CD4-positive, alpha-beta T cell (primary cell): ENCODE data around the gene ATG7. TPM values are rescaled to one million over a fixed set of nuclear protein-coding genes. Genes with fewer than 3 reads are reported as not detected.

Source experiments
- ATAC-seq: fragments of 200-7000 bp; cut with Tn5 transposase; one replicate; pipeline ENCODE4 v1.10.0; 2022; ENCODE audit warnings: mild to moderate bottlenecking; ENCODE audit not compliant: poor library complexity
- CTCF ChIA-PET: fragments of 350-600 bp; sonication (Branson Sonifier 250); formaldehyde crosslinking; loops from one replicate; lab custom pipeline; 2021; ENCODE audit warnings: antibody characterized with exemption, inconsistent platforms; lab: Charles Lee
- POLR2A ChIA-PET: fragments of 350-600 bp; sonication (Branson Sonifier 250); formaldehyde crosslinking; loops from one replicate; lab custom pipeline; 2021; ENCODE audit warnings: antibody characterized with exemption, inconsistent platforms; lab: Charles Lee
- DNase-seq, 14 experiments: peaks; one replicate each; pipeline ENCODE4 v3.0.0-alpha.2; 2013 to 2020; ENCODE audit warnings: mixed read lengths in 2 of 14
- H3K27ac ChIP-seq, 2 donors: one replicate each; pipeline versions ENCODE4 v1.5.1 to v1.7.0; 2013; ENCODE audit warnings: low read length in 2 of 2, low read depth in 1 of 2, mild to moderate bottlenecking in 1 of 2
- H3K27me3 ChIP-seq, 2 experiments: 1 replicate in 1 of 2; 2 replicates in 1 of 2; pipeline versions ENCODE4 v1.6.1 to v1.7.0; 2013; ENCODE audit warnings: low read length in 2 of 2, control low read depth in 1 of 2, mild to moderate bottlenecking in 1 of 2, moderate library complexity in 1 of 2; ENCODE audit not compliant: insufficient read depth in 2 of 2, control insufficient read depth in 1 of 2
- H3K36me3 ChIP-seq: one replicate; pipeline ENCODE4 v1.6.1; 2013; ENCODE audit warnings: low read length, control low read depth; ENCODE audit not compliant: insufficient read depth
- H3K4me1 ChIP-seq: one replicate; pipeline ENCODE4 v1.6.1; 2013; ENCODE audit warnings: low read length, control low read depth; ENCODE audit not compliant: insufficient read depth
- H3K4me3 ChIP-seq: one replicate; pipeline ENCODE4 v1.5.1; 2013; ENCODE audit warnings: mild to moderate bottlenecking, low read length, moderate library complexity
- H3K9me3 ChIP-seq, 2 experiments: 1 replicate in 1 of 2; 2 replicates in 1 of 2; pipeline versions ENCODE4 v1.6.1 to v1.7.0; 2013; ENCODE audit warnings: low read length in 2 of 2, mild to moderate bottlenecking in 2 of 2, control low read depth in 1 of 2, moderate library complexity in 1 of 2; ENCODE audit not compliant: control insufficient read depth in 1 of 2, insufficient read depth in 1 of 2
- H3K27ac Mint-ChIP-seq: one replicate; pipeline ENCODE4 v1.8.0; 2020; ENCODE audit warnings: mixed read lengths
- H3K27me3 Mint-ChIP-seq: one replicate; pipeline ENCODE4 v1.8.0; 2021; ENCODE audit warnings: mixed read lengths
- H3K36me3 Mint-ChIP-seq: one replicate; pipeline ENCODE4 v1.8.0; 2021; ENCODE audit warnings: low read depth, mixed read lengths
- H3K4me1 Mint-ChIP-seq: one replicate; pipeline ENCODE4 v1.8.0; 2021; ENCODE audit warnings: low read depth, mixed read lengths
- H3K4me3 Mint-ChIP-seq: one replicate; pipeline ENCODE4 v1.8.0; 2020; ENCODE audit warnings: mild to moderate bottlenecking, mixed read lengths
- H3K9me3 Mint-ChIP-seq: one replicate; pipeline ENCODE4 v1.8.0; 2020; ENCODE audit warnings: mixed read lengths
- intact Hi-C, 2 experiments: fragments of 100-400 bp; cut with DNase I in 1 of 2; cut with micrococcal nuclease in 1 of 2; formaldehyde crosslinking; loops; one replicate each; pipeline versions ENCODE4 v1.15.1 to v1.9.0; 2023 to 2025; cut with DNase I, micrococcal nuclease
- total RNA-seq, 174 experiments: library from RNA in 2 of 174; stranded (reverse) in 2 of 174; gene quantifications; one replicate each; pipeline ENCODE4 v1.2.3 and lab custom pipeline; 2021 to 2026
- TF ChIP-seq, protein P1 (sequence below): fragments of 200-600 bp; IDR thresholded peaks from one replicate; pipeline ENCODE4 v1.8.0; 2022; ENCODE audit warnings: antibody characterized with exemption, mild to moderate bottlenecking

Gene ATG7
- total RNA-seq, 2 experiments from 2014 or later = 21.4 to 25.7 TPM

DNA sequence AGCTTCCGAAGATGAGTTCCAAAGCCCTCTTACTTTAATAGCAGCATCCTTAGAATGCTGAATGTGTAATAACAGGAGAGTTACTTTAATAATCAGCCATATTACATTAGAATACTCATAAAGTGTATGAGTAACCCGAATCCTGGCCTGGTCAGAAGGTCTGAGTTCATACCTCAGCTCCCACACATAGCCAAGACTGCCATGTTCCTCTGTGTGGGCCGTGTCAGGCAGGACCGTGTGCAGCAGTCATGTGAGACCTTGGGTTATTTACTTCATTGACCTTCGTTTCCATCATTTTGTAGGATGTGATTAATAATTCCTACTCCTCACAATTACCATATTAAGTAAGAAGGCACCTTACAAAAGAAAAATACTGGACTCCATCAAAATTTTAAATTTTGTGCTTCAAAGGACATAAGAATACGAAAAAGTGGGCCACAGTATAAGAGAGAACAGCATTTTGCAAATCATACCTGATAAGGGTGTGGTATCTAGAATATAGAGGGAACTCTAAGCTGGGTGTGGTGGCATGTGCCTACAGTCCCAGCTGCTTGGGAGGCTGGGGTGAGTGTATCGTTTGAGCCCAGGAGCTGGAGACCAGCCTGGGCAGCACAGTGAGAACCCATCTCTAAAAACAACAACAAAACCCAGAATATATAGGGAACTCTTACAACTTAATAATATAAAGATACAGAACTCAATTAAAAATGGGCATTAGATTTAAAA lies 163.4 kb downstream of the ATG7 start:
- Histone ChIP-seq H3K27ac (no peak overlapping the region), H3K4me3 (no peak overlapping the region), H3K36me3 (no peaks in the 10 kb centered on the region), H3K4me1 (no peaks in the 10 kb centered on the region), H3K27me3 (no peaks in the 10 kb centered on the region), H3K9me3 (no peaks in the 10 kb centered on the region)
- ChIA-PET CTCF (no interaction called here), POLR2A (no interaction called here)
- TF ChIP-seq, protein P1, sequence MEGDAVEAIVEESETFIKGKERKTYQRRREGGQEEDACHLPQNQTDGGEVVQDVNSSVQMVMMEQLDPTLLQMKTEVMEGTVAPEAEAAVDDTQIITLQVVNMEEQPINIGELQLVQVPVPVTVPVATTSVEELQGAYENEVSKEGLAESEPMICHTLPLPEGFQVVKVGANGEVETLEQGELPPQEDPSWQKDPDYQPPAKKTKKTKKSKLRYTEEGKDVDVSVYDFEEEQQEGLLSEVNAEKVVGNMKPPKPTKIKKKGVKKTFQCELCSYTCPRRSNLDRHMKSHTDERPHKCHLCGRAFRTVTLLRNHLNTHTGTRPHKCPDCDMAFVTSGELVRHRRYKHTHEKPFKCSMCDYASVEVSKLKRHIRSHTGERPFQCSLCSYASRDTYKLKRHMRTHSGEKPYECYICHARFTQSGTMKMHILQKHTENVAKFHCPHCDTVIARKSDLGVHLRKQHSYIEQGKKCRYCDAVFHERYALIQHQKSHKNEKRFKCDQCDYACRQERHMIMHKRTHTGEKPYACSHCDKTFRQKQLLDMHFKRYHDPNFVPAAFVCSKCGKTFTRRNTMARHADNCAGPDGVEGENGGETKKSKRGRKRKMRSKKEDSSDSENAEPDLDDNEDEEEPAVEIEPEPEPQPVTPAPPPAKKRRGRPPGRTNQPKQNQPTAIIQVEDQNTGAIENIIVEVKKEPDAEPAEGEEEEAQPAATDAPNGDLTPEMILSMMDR = no peak
- intact Hi-C loops = no loop called here
- Mint-ChIP-seq H3K27ac (no peak overlapping the region), H3K4me1 (no peaks in the 10 kb centered on the region), H3K27me3 (no peaks in the 10 kb centered on the region), H3K9me3 (no peaks in the 10 kb centered on the region), H3K4me3 (no peak overlapping the region), H3K36me3 (peaks cover 18% of the 10 kb centered on the region)
- DNase-seq = no peak
- no peak for ATAC-seq

DNA sequence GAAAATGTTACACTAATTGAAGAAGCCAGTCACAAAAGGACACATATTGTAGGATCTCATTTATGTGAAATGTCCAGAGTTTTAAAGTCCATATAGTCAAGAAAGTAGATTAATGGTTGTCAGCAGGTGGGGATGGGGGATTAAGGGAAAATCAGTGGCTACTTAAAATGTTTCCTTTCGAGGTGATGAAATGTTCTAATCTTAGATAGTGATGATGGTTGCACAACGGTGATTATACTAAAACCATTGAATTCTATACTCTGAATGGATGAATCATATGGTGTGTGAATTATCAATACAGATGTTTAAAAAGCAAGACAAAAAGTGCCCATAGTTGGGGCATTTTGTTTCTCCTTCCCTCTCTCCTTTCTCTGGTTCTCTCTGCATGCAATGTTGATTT lies 164.6 kb downstream of the ATG7 start:
- no peaks in the 10 kb centered on the region for H3K27me3 Mint-ChIP-seq

DNA sequence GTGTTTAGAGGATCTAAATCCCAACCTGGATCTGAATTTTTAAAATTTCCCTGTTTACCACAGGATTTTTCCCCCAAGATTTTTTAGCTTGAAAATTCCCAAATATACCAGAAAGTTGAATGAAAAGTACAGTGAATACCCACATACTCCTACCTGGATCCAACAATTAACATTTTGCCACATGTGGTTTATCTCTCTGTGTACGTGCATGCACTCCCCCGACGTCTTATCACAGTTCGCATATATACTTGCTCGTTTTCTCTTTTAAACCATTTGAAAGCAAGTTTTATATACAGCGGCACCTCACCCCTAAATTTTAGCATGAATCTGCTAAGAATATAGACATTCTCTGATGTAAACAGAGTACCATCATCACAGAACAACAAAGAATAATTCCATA lies 165.3 kb downstream of the ATG7 start:
- ChIA-PET CTCF (no interaction called here), POLR2A (no interaction called here)
- H3K4me1 Mint-ChIP-seq = no peaks in the 10 kb centered on the region
- H3K36me3 ChIP-seq = no peaks in the 10 kb centered on the region
- ATAC-seq (no peak), DNase-seq (no peak)
- H3K9me3 ChIP-seq = no peaks in the 10 kb centered on the region
- H3K27me3 Mint-ChIP-seq = no peaks in the 10 kb centered on the region
- TF ChIP-seq, protein P1 = no peak
- no peaks in the 10 kb centered on the region for H3K4me1 ChIP-seq
- no peak overlapping the region for H3K4me3 ChIP-seq
- peaks cover 14% of the 10 kb centered on the region for H3K36me3 Mint-ChIP-seq
- no peak overlapping the region for H3K27ac Mint-ChIP-seq
- H3K9me3 Mint-ChIP-seq = no peaks in the 10 kb centered on the region
- no peaks in the 10 kb centered on the region for H3K27me3 ChIP-seq
- no peak overlapping the region for H3K27ac ChIP-seq
- intact Hi-C loops = no loop called here
- H3K4me3 Mint-ChIP-seq = no peak overlapping the region

More for the DNA sequence above, 164.6 kb downstream of the ATG7 start:
- Histone ChIP-seq H3K27me3 (no peaks in the 10 kb centered on the region), H3K4me3 (no peak overlapping the region), H3K4me1 (no peaks in the 10 kb centered on the region), H3K27ac (no peak overlapping the region), H3K9me3 (no peaks in the 10 kb centered on the region), H3K36me3 (no peaks in the 10 kb centered on the region)
- ATAC-seq (no peak), DNase-seq (no peak)
- Mint-ChIP-seq H3K36me3 (peaks cover 18% of the 10 kb centered on the region), H3K4me1 (no peaks in the 10 kb centered on the region), H3K27ac (no peak overlapping the region), H3K9me3 (no peaks in the 10 kb centered on the region), H3K4me3 (no peak overlapping the region)
- intact Hi-C loops = no loop called here
- ChIA-PET POLR2A (no interaction called here), CTCF (no interaction called here)
- TF ChIP-seq, protein P1 = no peak
